NCI-H2107 treated with DMSO at 0.1 percent for 48 hours (cell line): ENCODE results near the gene PACSIN1.

Experiments
- DNase-seq: peaks from one replicate; lab custom pipeline; 2025; ENCODE audit not compliant: unreplicated experiment; lab: John Stamatoyannopoulos, UW

Gene PACSIN1

GRCh38 chr6:34514112-34514511 lies 48.2 kb downstream of the PACSIN1 start:
- DNase-seq: no peak

GRCh38 chr6:34514593-34515472 lies 49.0 kb downstream of the PACSIN1 start:
- DNase-seq: no peak

DNA sequence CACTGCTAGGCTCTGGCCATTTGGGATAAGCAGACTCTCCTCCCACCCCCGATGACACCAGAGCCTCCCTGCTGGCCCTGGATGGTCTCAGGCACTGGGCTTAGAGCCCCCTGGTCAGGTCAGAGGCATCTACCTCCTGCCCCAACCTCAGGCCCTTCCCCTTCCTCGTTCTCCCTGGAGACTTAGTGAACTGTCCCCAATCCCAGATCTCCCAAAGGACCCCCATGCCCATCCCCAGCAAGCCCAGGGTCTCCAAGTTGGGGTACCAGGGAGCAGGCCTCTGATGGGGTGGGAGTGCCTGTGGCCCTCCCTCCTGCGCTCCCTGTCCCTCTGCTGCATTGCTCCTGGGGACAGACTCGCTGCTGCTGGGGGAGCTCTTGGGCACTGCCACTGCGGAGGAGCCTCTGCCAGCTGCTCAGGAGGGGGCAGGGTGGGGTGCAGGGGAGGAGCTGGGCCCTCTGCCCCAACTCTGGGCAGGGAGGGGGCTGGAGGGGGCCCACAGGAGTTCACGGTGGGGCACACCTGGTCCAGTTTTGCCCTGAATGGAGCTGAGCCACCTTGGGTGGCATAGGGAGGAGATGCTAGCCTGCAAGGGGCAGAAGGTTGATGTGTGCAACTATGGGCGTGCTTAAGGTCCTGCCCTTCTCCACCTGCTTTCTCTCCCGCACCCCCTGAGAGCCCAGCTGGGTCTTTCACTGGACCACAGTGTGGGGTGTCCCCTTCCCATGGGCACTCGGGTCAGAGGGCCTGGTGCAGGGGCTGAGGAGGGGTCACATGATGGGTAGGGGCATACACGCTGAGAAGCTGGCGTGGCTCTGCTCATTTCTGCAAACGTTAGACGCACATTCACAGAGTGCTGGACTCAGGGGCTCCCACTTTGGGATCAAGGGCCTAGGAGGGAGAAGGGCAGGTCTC lies 49.9 kb downstream of the PACSIN1 start:
- DNase-seq: no peak

GRCh38 chr6:34516391-34517324 lies 50.8 kb downstream of the PACSIN1 start:
- DNase-seq: no peak

DNA sequence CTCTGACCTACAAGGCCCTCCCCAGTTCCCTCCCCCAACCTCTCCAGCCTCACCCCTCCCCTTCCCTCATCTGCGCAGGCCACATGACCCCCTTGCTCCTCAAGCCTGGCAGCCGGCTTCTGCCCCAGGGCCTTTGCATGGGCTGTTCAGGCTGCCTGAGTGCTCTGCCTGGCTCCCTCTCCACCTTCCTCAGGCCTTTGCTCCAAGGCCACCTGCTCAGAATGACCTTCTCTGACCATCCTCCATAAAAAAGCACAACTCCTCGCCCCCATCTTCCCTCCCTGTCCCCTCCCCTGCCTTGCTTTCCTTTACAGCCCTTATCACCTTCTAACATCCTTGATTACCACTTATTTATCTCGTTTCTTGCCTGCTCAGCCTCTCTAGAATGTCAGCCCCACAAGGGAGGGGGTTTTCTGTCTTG lies 51.6 kb downstream of the PACSIN1 start:
- DNase-seq: no peak

DNA sequence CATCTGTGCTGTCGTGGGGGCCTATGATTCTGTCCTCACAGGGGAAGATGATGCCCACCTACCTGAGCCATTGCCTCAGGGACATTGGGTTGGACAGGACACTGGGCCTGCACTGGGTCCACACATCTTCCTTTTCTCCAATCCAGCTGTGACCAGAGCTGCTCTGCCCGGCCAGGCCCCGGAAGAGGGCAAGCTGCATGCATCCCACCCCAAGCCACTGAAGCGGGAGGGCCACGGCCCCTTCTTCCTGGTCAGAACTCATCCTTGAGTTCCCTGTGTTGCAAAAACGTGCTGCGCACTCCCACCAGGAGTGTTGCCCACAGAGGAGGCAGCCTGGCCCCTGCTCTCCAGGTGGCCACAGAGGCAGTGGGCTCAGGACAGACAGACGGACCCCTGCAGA lies 52.1 kb downstream of the PACSIN1 start:
- DNase-seq: no peak

DNA sequence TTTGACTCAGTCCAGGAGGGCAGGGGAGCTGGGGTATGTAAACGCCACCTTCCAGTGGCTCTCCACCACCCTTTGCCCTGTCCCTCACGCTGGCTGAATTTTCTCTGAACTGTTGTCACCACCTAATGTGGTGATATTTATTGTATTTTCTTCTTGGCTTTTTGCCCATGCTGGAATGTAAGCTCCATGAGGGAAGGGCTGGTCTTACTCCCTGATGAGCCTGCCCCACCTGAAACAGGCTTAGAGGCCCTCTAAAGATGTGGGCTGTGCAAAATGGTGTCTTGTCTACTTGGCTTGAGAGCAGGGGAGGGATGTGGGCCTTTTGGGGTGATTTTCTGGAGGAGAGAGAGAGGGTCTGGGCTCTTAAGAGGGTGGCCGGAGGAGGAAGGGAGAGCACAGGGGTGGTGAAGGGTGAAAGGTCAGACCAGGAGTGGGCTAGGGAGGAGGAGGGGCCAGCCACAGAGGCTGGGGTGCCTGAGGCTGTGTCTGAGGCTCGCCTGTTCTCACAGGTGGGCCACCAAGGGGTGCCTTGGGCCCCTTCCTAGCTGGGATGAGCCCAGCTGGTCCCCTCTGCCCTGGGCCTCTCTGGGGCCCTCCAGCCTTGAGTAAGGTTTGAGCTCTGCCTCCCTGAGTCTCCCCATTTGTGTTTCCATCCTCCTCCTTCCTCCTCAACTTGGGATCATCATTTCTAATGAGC lies 52.9 kb downstream of the PACSIN1 start:
- DNase-seq: no peak

GRCh38 chr6:34519971-34520644 lies 54.2 kb downstream of the PACSIN1 start:
- DNase-seq: no peak

DNA sequence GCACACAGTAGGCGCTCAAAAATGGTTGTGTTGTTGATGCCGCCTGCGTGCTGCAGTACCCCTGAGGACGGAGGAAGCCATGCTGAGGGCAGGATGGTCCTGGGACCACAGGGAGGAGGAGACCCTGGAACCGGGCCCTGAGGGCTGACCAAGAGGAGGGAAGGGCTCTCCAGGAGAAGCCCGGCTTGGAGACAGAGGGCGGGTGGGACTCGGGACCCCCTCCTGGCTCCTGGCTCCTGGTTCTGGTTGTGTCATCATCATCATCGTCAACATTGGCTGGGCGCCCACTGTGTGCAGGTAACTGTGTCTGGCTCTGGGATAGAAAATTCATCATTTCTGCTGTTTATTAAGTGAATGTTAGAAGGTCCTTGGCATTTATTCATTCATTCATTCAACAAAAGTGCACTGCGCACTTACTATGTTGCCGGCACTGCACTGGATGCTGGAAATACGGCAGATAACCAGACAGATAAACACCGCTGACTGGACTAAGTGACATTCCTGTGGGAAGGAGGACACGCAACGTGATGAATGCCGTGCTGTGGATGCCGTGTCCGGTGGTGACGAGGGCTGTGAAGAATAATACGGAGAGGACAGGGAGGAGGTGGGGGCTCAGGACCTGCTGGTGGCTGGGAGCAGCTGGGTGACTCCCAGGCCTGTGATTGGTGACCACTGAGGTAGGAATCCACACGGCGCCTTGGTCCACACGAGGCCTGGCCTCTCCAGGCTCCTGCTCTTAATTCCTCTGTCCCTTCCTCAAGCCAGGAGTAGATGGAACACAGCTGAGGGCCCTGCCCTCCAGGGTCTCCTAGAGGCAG lies 55.0 kb downstream of the PACSIN1 start:
- DNase-seq: no peak

- DNase-seq: no peak
Measured at GRCh38 chr6:34521463-34522285, 55.8 kb downstream of the PACSIN1 start.

GRCh38 chr6:34522761-34523160 lies 56.9 kb downstream of the PACSIN1 start:
- no peak for DNase-seq

- DNase-seq: no peak
Measured at GRCh38 chr6:34523441-34524206, 57.7 kb downstream of the PACSIN1 start.

DNA sequence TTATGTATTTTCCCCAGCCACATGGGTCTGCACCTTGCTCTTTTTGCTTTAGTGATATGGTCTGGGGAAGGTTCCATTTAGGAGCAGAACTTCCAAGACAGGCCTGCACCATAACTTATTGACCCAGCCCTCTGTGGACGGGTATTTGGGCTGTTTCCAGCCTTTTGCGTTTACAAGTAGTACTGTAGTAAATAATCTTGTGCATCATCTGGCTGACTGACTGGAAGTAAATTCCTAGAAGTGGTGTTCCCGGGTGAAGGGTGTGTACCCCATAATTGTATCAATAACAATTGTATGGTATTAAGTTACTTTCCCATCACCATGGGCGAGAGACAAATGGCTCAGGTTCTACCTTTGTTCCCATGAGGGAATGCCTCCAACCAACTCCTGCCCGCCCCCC lies 58.6 kb downstream of the PACSIN1 start:
- DNase-seq: no peak

GRCh38 chr6:34524971-34525370 lies 59.1 kb downstream of the PACSIN1 start:
- no peak for DNase-seq

DNA sequence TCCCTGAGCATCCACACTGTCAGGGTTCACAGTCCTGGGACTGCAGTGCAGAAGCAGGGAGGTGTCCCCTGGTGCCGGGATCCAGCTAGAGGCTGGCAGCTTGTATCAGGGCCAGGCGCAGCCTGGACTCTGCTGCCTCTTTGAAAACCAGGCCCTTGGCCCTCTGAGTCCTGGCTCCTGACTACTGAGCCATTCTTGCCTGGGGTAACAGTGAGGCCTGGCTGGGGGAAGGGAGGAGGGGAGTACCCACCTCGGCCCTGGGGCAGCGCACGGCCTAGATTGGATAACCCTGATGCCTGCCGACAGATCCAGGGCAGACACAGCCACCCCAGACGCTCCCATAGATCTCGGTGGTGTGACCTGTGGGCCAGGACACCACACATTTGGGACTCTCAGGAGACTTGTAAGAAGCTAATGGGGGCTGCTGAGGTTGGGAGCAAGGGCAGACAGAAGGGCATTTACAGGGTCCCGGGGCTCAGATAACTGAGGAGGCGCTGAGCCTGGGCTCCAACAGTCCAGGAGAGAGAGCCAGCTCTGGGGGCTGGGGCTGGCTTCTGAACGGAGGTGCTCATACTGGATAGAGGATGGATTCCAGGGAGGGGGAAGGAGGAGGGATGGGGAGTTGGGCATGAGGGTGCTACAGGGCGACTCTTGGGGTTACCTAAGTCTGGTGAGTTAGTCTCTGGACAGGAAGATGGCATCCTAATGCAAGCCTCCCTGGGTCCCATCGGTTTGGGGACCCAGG lies 59.7 kb downstream of the PACSIN1 start:
- DNase-seq: no peak

GRCh38 chr6:34526241-34526972 lies 60.5 kb downstream of the PACSIN1 start:
- DNase-seq: no peak
